Bronchial epithelial cell (primary cell): ENCODE measurements around the gene COL6A5. TPM values are rescaled to one million over a fixed set of nuclear protein-coding genes. Genes with fewer than 3 reads are reported as not detected.
"Not testable (repeated sequence)": the region's sequence is repeated elsewhere in the genome, so short reads cannot be mapped to it uniquely, and the experiment has no call there.

Source experiments
- DNase-seq: peaks from one replicate; pipeline ENCODE4 v3.0.0-alpha.2; 2010; ENCODE audit warnings: low read depth
- FAIRE-seq: peaks from 2 replicates; lab custom pipeline; 2011; peaks lifted over from hg19 to GRCh38; lab: Jason Lieb, UNC
- H3K27me3 ChIP-seq: 2 replicates; pipeline ENCODE4 v1.5.1; 2011; ENCODE audit warnings: low read length; ENCODE audit not compliant: control insufficient read depth, insufficient read depth
- H3K36me3 ChIP-seq: 2 replicates; pipeline ENCODE4 v1.5.1; 2011; ENCODE audit warnings: low read length; ENCODE audit not compliant: control insufficient read depth, insufficient read depth
- H3K4me3 ChIP-seq: 2 replicates; pipeline ENCODE4 v1.5.1; 2011; ENCODE audit warnings: mild to moderate bottlenecking, low read depth, low read length, control low read depth
- total RNA-seq: library from RNA; depleted of rRNA; stranded (reverse); fragments of >200 nt; gene quantifications from 2 replicates; pipeline ENCODE4 v1.2.1, GENCODE V29; 2014
- TF ChIP-seq, protein P1 (sequence below): IDR thresholded peaks from 2 replicates; pipeline ENCODE4 v1.5.1; 2011; ENCODE audit warnings: mild to moderate bottlenecking, moderate library complexity, low read length, control low read depth, inconsistent platforms; ENCODE audit not compliant: insufficient read depth, severe bottlenecking

The COL6A5 gene
- total RNA-seq, 1 donor from 2014 or later: not detected

DNA sequence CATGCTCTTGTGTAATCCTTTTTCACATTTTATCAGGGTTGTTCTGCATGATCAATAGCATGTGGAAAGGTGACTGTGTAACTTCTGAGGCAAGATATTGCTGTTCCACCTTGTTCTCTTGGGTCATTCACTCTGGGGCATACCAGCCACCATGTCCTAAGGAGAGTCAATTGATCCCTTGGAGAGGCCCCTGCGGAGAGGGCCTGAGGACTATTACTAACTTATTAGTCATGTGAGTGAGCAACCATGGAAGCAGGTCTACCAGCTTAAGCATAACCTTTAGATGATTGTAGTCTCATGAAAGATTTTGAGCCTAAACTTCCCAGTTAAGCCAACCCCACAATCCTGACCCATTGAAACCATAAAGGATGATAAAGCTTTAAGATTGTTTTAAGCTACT lies 22.0 kb upstream of the COL6A5 start:
- peak; percentile 72 for DNase-seq
- no peak for FAIRE-seq
- TF ChIP-seq, protein P1, sequence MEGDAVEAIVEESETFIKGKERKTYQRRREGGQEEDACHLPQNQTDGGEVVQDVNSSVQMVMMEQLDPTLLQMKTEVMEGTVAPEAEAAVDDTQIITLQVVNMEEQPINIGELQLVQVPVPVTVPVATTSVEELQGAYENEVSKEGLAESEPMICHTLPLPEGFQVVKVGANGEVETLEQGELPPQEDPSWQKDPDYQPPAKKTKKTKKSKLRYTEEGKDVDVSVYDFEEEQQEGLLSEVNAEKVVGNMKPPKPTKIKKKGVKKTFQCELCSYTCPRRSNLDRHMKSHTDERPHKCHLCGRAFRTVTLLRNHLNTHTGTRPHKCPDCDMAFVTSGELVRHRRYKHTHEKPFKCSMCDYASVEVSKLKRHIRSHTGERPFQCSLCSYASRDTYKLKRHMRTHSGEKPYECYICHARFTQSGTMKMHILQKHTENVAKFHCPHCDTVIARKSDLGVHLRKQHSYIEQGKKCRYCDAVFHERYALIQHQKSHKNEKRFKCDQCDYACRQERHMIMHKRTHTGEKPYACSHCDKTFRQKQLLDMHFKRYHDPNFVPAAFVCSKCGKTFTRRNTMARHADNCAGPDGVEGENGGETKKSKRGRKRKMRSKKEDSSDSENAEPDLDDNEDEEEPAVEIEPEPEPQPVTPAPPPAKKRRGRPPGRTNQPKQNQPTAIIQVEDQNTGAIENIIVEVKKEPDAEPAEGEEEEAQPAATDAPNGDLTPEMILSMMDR: no peak
- H3K4me3 ChIP-seq: no peak overlapping the region
- no peaks in the 10 kb centered on the region for H3K27me3 ChIP-seq
- H3K36me3 ChIP-seq: no peaks in the 10 kb centered on the region

DNA sequence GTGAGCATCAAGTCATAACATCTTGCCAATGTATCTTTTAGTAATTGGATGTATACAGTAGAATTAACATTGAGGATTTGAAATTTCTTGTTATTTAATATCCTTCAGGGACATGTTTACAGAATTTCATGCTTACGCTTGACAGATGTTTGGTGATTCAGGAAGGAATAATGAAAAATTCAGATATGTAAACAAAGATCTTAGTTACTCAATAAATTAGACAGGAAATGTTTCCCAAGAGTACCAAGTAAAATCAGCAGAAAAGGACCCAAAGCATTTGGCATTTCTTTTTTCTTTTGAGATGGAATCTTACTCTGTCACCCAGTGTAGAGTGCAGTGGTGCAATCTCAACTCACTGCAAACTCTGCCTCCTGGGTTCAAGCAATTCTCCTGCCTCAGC lies 4.7 kb upstream of the COL6A5 start:
- no peak for FAIRE-seq
- peak; percentile 73 for DNase-seq

DNA sequence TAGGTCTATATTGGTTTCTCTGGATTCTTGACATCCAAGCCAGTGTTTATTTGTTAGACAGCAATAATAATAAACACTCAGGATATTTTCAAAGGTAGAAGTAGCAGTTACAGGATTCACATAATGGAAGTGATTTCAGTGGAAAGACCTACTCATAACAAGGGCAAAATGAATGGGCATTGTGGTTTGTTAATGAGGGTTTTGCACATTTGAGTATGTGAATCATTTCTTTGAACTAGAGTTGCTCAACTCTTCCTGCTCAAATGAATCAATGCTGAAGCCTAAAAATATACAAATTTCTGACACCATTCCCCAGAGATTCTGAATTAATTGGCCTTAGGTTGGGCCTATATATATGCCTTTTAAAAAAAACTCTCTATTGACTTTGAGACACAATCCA lies 4.1 kb upstream of the COL6A5 start:
- Histone ChIP-seq H3K4me3 (no peak overlapping the region), H3K36me3 (no peaks in the 10 kb centered on the region), H3K27me3 (peaks cover 13% of the 10 kb centered on the region)
- TF ChIP-seq, protein P1: no peak
- peak; percentile 92 for DNase-seq
- no peak for FAIRE-seq

More for the DNA sequence above, 4.7 kb upstream of the COL6A5 start:
- H3K4me3 ChIP-seq: no peak overlapping the region
- H3K36me3 ChIP-seq: no peaks in the 10 kb centered on the region
- H3K27me3 ChIP-seq: peaks cover 7% of the 10 kb centered on the region
- TF ChIP-seq, protein P1: no peak

DNA sequence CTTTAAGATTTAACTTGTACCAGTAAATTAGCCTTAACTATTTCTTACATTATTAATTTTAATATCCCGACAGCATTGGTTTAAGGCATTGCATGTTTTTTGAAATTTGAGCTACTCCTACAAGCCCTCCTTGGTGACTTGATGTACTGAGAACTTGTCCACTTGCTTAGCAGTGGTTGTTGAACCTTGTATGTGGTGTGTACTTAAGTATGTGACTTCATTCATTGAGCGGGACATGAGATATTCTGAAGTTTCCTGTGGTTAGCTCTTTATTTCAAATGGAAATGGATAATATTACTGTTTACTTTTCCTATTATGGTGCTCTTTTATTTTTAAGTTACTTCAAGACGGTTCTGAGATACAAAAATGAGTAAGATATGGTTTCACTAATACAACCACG lies 3.6 kb upstream of the COL6A5 start:
- TF ChIP-seq, protein P1: no peak
- FAIRE-seq (no peak), DNase-seq (peak; percentile 2)
- Histone ChIP-seq H3K36me3 (no peaks in the 10 kb centered on the region), H3K27me3 (peaks cover 13% of the 10 kb centered on the region), H3K4me3 (no peak overlapping the region)

DNA sequence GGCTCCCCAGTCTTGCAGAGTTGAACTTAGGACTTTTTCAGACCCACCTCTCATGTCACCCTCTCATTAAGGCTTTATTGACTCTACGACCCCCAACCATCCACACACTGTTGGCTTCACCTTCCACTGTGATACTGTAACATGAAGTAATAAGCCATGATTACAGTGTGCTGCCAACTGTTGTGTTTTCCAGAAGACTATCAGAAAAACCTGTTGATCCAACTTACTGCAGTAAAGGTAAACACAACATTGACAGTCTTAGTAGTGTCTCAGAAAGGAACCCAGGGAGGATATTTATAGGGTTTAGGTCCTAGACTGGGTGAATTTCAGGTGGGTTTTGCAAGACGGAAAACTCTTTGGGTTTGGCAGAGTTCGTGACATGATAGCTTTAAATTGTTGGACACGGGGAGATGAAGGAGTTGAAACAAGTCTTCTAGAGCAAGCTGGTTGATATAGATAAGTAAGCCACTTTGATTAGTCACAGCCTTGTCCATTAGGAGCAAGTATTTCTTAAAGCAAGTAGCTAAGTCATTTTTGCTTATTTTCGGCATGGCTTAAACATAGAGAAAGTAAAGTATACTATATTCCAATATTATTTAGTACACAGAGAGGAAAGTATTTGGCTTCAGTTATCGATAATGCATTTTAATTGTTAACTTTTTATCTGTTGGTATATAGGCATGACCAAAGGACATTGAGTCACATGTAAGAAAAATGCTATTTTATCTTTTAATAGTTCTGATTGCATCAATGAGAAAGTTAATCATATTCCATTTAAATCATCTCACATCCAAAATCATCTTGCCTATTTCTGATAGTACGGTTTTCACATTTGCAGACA lies 2.4 kb upstream of the COL6A5 start:
- no peak overlapping the region for H3K4me3 ChIP-seq
- DNase-seq: no peak
- peaks cover 17% of the 10 kb centered on the region for H3K27me3 ChIP-seq
- no peaks in the 10 kb centered on the region for H3K36me3 ChIP-seq
- TF ChIP-seq, protein P1: no peak
- no peak for FAIRE-seq

DNA sequence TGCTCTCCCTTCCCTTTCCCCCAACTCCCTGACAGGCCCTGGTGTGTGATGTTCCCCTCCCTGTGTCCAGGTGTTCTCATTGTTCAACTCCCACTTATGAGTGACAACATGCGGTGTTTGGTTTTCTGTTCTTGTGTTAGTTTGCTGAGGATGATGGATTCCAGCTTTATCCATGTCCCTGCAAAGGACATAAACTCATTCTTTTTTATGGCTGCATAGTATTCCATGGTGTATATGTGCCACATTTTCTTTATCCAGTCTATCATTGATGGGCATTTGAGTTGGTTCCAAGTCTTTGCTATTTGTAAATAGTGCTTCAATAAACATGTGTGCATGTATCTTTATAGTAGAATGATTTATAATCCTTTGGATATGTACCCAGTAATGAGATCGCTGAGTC lies 2.8 kb downstream of the COL6A5 start:
- H3K4me3 ChIP-seq, FAIRE-seq, DNase-seq, H3K36me3 ChIP-seq: not testable (repeated sequence)
- H3K27me3 ChIP-seq: peaks cover 17% of the 10 kb centered on the region
